SK-N-MC (cell line): ENCODE data around the gene TRIM7.

Experiments used
- EZH2 ChIP-seq: fragments of 200-600 bp; sonication (generic); IDR thresholded peaks from one replicate; pipeline ENCODE4 v1.6.1; 2017; ENCODE audit warnings: antibody characterized with exemption
- POLR2AphosphoS5 ChIP-seq: IDR thresholded peaks from 2 replicates; pipeline ENCODE4 v1.6.1; 2012; ENCODE audit warnings: mild to moderate bottlenecking, low read depth, low read length, borderline replicate concordance

DNA sequence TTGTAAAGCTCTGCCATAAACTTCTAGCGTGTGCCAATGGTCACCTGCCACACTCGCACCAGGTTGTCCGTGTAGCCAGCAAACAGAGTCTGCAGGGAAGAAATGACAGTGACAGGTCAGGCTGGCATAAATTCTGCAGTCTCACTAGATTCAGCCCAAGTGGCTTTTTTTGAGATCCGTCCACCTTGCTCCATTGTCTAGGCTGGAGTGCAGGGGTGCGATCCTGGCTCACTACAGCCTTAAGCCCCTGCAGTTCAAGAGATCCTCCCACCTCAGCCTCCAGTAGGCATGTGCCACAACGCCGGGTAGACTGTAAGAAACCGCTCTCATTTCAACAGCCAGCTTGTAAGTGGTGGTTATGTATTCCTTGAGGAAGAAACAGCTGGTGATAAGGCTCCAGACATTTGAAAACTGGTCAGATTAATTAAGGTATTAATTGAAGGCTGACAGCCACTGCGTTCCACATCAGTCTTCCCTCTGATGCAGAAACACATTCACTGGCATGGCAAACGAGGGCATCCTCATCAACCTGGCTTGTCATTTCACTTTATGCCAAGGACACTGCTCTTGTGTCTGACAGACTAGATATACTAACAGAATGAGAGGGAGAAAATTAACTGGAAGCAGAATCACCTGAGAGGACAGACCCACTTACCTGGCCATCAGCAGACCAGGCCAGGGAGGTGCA lies 32.1 kb upstream of the TRIM7 start:
- TF ChIP-seq EZH2 (no peak), POLR2AphosphoS5 (no peak; the same call in none of the 2 replicates)
